Measurements from ENCODE around the gene SYT12.

- TF ChIP-seq, protein P1, sequence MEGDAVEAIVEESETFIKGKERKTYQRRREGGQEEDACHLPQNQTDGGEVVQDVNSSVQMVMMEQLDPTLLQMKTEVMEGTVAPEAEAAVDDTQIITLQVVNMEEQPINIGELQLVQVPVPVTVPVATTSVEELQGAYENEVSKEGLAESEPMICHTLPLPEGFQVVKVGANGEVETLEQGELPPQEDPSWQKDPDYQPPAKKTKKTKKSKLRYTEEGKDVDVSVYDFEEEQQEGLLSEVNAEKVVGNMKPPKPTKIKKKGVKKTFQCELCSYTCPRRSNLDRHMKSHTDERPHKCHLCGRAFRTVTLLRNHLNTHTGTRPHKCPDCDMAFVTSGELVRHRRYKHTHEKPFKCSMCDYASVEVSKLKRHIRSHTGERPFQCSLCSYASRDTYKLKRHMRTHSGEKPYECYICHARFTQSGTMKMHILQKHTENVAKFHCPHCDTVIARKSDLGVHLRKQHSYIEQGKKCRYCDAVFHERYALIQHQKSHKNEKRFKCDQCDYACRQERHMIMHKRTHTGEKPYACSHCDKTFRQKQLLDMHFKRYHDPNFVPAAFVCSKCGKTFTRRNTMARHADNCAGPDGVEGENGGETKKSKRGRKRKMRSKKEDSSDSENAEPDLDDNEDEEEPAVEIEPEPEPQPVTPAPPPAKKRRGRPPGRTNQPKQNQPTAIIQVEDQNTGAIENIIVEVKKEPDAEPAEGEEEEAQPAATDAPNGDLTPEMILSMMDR (IDR thresholded peaks at IDR 0.05; ENCODE audit: low read depth, low read length): no peak
- TF ChIP-seq EZH2phosphoT487 (IDR thresholded peaks at IDR 0.05; ENCODE audit: low read depth): no peak
Measured at GRCh38 chr11:67027483-67027930, 4.6 kb downstream of the SYT12 start.

Data from OCI-LY3 (cell line).